HepG2 (cell line): ENCODE results near the gene GDPD4. TPM values are rescaled to one million over a fixed set of nuclear protein-coding genes. Genes with fewer than 3 reads are reported as not detected.

ENCODE experiments used
- ARHGAP35 ChIP-seq: sonication (generic); formaldehyde crosslinking; IDR thresholded peaks from 2 replicates; pipeline ENCODE4 v1.9.0; 2022; ENCODE audit warnings: mild to moderate bottlenecking, inconsistent platforms, moderate library complexity, missing genetic modification reagents, borderline replicate concordance
- ARID4A ChIP-seq: sonication (generic); formaldehyde crosslinking; IDR thresholded peaks from 2 replicates; pipeline ENCODE4 v1.5.0; 2020; ENCODE audit warnings: mild to moderate bottlenecking, missing genetic modification reagents, borderline replicate concordance
- CBX1 ChIP-seq: IDR thresholded peaks from one replicate; pipeline ENCODE4 v1.6.1; 2016; ENCODE audit warnings: antibody characterized with exemption, low read depth
- CERS6 ChIP-seq: sonication (generic); formaldehyde crosslinking; IDR thresholded peaks from 2 replicates; pipeline ENCODE4 v1.5.0; 2020; ENCODE audit warnings: missing genetic modification reagents
- DBP ChIP-seq: sonication (generic); formaldehyde crosslinking; IDR thresholded peaks from 2 replicates; pipeline ENCODE4 v1.4.0; 2020; ENCODE audit warnings: missing genetic modification reagents; ENCODE audit errors: not compliant biosample characterization
- DDIT3 ChIP-seq: sonication (generic); formaldehyde crosslinking; IDR thresholded peaks from 2 replicates; pipeline ENCODE4 v1.4.0; 2020; ENCODE audit warnings: mild to moderate bottlenecking, missing genetic modification reagents
- ESRRA ChIP-seq: sonication (generic); formaldehyde crosslinking; IDR thresholded peaks from 2 replicates; pipeline ENCODE4 v1.5.1; 2020; ENCODE audit warnings: mild to moderate bottlenecking, low read depth, missing genetic modification reagents
- ETS1 ChIP-seq: sonication (generic); formaldehyde crosslinking; IDR thresholded peaks from 2 replicates; pipeline ENCODE4 v1.4.0; 2020; ENCODE audit warnings: missing genetic modification reagents
- REL ChIP-seq: sonication (generic); formaldehyde crosslinking; conservative IDR thresholded peaks from 2 replicates; pipeline ENCODE4 v1.8.0; 2022; ENCODE audit warnings: mild to moderate bottlenecking, missing genetic modification reagents, moderate library complexity
- RNF2 ChIP-seq: fragments of 450-650 bp; conservative IDR thresholded peaks from 2 replicates; pipeline ENCODE4 v1.6.1; 2016; ENCODE audit warnings: low read depth
- SYNCRIP ChIP-seq: fragments of 200-400 bp; formaldehyde crosslinking; IDR thresholded peaks from 2 replicates; pipeline ENCODE4 v1.6.1; 2018; ENCODE audit warnings: mild to moderate bottlenecking, low read depth, low read length; ENCODE audit not compliant: insufficient read depth
- TRIM22 ChIP-seq: fragments of 450-650 bp; IDR thresholded peaks from 2 replicates; pipeline ENCODE4 v1.6.1; 2017
- ZBTB25 ChIP-seq: IDR thresholded peaks from 2 replicates; pipeline ENCODE4 v1.6.1; 2018; ENCODE audit warnings: missing genetic modification reagents
- ZMYM4 ChIP-seq: sonication (generic); formaldehyde crosslinking; IDR thresholded peaks from 2 replicates; pipeline ENCODE4 v1.8.1; 2023; ENCODE audit warnings: mild to moderate bottlenecking, missing genetic modification reagents
- ZNF224 ChIP-seq: sonication (generic); formaldehyde crosslinking; IDR thresholded peaks from 2 replicates; pipeline ENCODE4 v1.5.0; 2020; ENCODE audit warnings: mild to moderate bottlenecking, missing genetic modification reagents
- ZNF251 ChIP-seq: sonication (generic); formaldehyde crosslinking; IDR thresholded peaks from 2 replicates; pipeline ENCODE4 v1.9.0; 2021; ENCODE audit warnings: mild to moderate bottlenecking, missing genetic modification reagents
- ZNF713 ChIP-seq: sonication (generic); formaldehyde crosslinking; IDR thresholded peaks from 2 replicates; pipeline ENCODE4 v1.4.0; 2020; ENCODE audit warnings: mild to moderate bottlenecking, missing genetic modification reagents
- ZNF746 ChIP-seq: sonication (generic); formaldehyde crosslinking; IDR thresholded peaks from 2 replicates; pipeline ENCODE4 v1.8.0; 2022; ENCODE audit warnings: mild to moderate bottlenecking, missing genetic modification reagents
- ZNF773 ChIP-seq: sonication (generic); formaldehyde crosslinking; IDR thresholded peaks from 2 replicates; pipeline ENCODE4 v1.4.0; 2020; ENCODE audit warnings: missing genetic modification reagents, borderline replicate concordance
- polyA plus RNA-seq, 8 experiments: library from polyadenylated mRNA; depleted of rRNA in 3 of 8; stranded (reverse) in 7 of 8; unstranded in 1 of 8; fragments of >200 nt; fragmentation: Illumina TruSeq in 4 of 8; extraction: Trizol in 4 of 8; gene quantifications; 2 replicates each; pipeline versions ENCODE4 v1.2.1 to v1.2.3, GENCODE V29; 2011 to 2016; ENCODE audit warnings: low read depth in 4 of 8, missing spikeins in 1 of 8, mixed read lengths in 1 of 8; ENCODE audit not compliant: insufficient read depth in 1 of 8
- total RNA-seq, 5 experiments: library from RNA; depleted of rRNA; stranded (reverse); fragments of >200 nt; fragmentation: Illumina TruSeq; extraction: Trizol; gene quantifications; 2 replicates each; pipeline ENCODE4 v1.2.3, GENCODE V29; 2016; ENCODE audit warnings: low read depth in 1 of 5

Gene GDPD4
- total and polyA plus RNA-seq, 2 of the 13 experiments (the other 11 are each of a cell fraction or from before 2014, with no cell fraction given): not detected

- no peak for TF ChIP-seq CBX1
- no peak for TF ChIP-seq ZBTB25 (CRISPR knock-in tag)
- no peak for TF ChIP-seq ETS1 (CRISPR knock-in tag)
- no peak for TF ChIP-seq ZNF746 (CRISPR knock-in tag)
- TF ChIP-seq ARHGAP35 (CRISPR knock-in tag): no peak
- no peak for TF ChIP-seq ZNF251 (CRISPR knock-in tag)
- no peak for TF ChIP-seq DBP
- no peak for TF ChIP-seq CERS6 (CRISPR knock-in tag)
- TF ChIP-seq RNF2: no peak
- TF ChIP-seq SYNCRIP: no peak
- peak; percentile 30; the same call in 1 of the 2 replicates for TF ChIP-seq ARID4A (CRISPR knock-in tag)
- TF ChIP-seq REL (CRISPR knock-in tag): no peak
- peak; percentile 42; the same call in 1 of the 2 replicates for TF ChIP-seq ESRRA
- 0 out of 2 replicates have a peak, but pooled peaks have one; percentile 72 for TF ChIP-seq ZNF224 (CRISPR knock-in tag)
- peak; percentile 84 for TF ChIP-seq ZMYM4 (CRISPR knock-in tag)
- no peak for TF ChIP-seq DDIT3 (CRISPR knock-in tag)
- TF ChIP-seq TRIM22: no peak
- no peak for TF ChIP-seq ZNF773 (CRISPR knock-in tag)
- TF ChIP-seq ZNF713 (CRISPR knock-in tag): no peak
Measured at GRCh38 chr11:77252555-77253270, 48.8 kb downstream of the GDPD4 start (continued).
